HL-60 (cell line): ENCODE results near the gene ST7.

ENCODE experiments used
- CTCF ChIP-seq: IDR thresholded peaks from one replicate; pipeline ENCODE4 v1.5.1; 2011; ENCODE audit warnings: low read length, control low read depth, inconsistent platforms; ENCODE audit not compliant: insufficient read depth
- POLR2AphosphoS5 ChIP-seq: IDR thresholded peaks from 2 replicates; pipeline ENCODE4 v1.6.1; 2012; ENCODE audit warnings: low read depth
- TF ChIP-seq, protein P1 (sequence below): IDR thresholded peaks from 2 replicates; pipeline ENCODE4 v1.6.1; 2012; ENCODE audit warnings: low read depth; ENCODE audit not compliant: insufficient replicate concordance

GRCh38 chr7:117008118-117008885 lies 55.0 kb downstream of the ST7 start:
- TF ChIP-seq CTCF: no peak
- TF ChIP-seq, protein P1, sequence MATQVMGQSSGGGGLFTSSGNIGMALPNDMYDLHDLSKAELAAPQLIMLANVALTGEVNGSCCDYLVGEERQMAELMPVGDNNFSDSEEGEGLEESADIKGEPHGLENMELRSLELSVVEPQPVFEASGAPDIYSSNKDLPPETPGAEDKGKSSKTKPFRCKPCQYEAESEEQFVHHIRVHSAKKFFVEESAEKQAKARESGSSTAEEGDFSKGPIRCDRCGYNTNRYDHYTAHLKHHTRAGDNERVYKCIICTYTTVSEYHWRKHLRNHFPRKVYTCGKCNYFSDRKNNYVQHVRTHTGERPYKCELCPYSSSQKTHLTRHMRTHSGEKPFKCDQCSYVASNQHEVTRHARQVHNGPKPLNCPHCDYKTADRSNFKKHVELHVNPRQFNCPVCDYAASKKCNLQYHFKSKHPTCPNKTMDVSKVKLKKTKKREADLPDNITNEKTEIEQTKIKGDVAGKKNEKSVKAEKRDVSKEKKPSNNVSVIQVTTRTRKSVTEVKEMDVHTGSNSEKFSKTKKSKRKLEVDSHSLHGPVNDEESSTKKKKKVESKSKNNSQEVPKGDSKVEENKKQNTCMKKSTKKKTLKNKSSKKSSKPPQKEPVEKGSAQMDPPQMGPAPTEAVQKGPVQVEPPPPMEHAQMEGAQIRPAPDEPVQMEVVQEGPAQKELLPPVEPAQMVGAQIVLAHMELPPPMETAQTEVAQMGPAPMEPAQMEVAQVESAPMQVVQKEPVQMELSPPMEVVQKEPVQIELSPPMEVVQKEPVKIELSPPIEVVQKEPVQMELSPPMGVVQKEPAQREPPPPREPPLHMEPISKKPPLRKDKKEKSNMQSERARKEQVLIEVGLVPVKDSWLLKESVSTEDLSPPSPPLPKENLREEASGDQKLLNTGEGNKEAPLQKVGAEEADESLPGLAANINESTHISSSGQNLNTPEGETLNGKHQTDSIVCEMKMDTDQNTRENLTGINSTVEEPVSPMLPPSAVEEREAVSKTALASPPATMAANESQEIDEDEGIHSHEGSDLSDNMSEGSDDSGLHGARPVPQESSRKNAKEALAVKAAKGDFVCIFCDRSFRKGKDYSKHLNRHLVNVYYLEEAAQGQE: no peak
- no peak for TF ChIP-seq POLR2AphosphoS5
